Medulla oblongata (tissue), 1 donor: Measurements from ENCODE around the gene SERPINH1.

Experiments
- DNase-seq: peaks from one replicate; pipeline ENCODE4 v3.0.0-alpha.2; 2015; ENCODE audit errors: extremely low spot score

SERPINH1 gene

DNA sequence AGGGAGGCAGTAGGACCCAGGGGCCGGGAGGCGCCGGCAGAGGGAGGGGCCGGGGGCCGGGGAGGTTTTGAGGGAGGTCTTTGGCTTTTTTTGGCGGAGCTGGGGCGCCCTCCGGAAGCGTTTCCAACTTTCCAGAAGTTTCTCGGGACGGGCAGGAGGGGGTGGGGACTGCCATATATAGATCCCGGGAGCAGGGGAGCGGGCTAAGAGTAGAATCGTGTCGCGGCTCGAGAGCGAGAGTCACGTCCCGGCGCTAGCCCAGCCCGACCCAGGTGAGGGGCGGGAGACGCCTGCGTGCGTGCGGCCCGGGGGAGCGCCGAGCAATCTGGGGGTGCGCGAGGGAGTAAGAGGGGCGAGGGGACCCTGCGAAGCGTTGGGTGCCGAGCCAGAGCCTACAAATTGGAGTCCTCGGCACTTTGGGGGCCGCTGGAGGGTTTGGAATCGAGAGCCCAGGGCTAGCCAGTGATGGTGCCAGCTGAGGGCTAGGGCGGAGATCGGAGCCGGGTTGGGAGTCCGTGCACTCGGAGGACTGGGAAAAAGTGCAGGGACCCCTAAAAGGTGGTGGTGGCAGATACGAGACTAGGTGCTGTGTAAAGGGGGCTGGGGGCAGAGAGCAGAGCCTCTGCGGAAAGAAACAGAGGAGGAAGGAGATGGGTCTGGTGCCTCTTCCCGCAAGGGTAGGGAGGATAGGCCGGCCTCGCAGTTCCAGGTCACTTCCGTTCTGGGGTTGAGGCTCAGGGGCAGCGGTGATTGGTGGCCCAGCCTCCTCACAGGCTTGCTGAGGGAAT lies at the start of gene SERPINH1:
SERPINH1 (plus strand) TSS at position 206 of the 788 bp plus-strand sequence. CDS start 4,097 bp downstream, outside the sequence.
- DNase-seq = peak; percentile 88

DNA sequence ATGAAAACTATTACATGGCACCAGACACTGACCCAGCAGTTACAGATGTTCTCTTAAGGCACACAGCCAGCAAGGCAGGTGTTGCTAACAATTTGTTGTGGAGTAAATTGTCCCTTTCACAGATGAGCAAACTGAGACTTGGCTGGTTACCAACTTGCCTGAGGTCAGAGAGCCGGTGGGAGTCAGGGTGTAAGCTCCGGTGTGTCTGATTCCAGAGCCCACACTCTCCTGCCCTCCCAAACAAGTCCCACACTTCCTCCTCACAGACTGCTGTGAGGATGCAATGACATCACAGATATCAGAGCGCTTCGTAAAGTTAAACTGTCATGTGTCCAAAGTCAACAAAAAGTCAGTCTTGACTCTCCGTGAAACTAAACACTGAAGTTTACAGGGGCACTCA lies 48.8 kb upstream of the SERPINH1 start:
- DNase-seq = no peak

DNA sequence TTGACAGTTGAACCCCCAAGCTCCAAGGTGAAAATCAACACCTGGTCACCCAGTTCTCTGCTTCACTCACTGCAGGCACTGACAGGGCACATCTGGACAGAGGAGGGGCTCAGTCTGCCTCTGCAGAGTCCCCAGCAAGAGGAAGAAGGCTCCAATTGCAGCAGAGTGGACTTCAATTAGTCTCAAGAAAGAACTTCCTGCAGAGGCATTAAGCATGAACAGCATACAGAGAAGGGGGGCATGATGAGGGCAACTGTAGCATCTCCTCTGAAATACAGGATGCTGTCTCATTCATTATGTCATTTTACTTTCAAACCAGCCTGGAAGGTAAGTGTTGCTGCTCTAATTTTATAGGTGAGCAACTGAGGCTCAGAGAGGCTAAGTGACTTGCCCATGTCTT lies 47.5 kb upstream of the SERPINH1 start:
- DNase-seq = no peak

DNA sequence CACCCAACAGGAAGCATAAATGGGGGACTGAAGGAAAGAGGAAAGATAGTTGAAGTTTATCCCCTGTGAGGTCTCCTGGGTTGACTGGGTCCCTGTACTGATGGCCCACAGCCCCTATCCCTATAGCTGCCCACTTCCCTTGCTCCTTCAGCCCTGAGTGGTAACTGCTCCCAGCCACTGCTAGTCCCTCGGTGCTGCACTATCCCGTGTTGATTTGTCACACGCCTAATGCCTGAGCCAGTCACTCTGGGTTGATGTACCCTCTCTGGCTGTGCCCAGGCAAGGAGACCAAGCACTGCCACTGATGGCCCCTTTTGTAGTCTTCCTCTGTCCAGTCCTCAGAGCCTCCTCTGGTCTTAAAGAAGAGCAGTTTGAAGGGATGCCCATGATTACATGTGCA lies 45.9 kb upstream of the SERPINH1 start:
- DNase-seq = no peak

DNA sequence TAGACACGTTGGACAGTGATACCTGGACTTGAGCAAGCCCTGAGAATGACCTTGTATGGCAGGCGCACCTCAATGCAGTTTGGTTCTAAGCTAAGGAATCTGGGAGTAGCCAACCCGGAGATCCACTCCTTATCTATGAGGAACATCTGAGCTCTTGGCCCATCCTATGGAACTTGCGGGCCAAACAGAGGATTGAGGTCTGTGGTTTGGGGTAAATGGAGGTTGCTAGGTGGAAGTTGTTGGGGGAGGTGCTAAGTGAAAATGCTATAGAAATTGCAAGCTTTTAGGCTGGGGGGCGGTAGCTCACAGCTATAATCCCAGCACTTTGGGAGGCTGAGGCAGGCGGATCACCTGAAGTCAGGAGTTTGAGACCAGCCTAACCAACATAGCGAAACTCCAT lies 45.2 kb upstream of the SERPINH1 start:
- DNase-seq = no peak

DNA sequence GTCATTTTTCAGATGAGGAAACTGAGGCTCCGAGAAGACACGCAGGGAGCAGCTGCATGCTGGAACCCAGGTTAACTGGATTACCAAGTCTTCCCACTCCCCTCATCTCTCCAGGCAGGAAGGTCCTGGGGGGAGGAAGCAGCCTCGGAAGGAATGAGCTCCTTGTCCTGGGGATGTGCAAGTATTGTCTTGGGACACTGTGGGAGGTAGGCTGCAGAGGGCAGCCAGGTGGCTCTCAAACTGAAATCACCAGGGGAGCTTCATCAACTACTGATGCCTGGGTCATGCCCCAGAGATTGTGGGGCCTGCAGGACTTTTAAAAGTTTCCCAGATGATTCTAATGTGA lies 43.9 kb upstream of the SERPINH1 start:
- no peak for DNase-seq

DNA sequence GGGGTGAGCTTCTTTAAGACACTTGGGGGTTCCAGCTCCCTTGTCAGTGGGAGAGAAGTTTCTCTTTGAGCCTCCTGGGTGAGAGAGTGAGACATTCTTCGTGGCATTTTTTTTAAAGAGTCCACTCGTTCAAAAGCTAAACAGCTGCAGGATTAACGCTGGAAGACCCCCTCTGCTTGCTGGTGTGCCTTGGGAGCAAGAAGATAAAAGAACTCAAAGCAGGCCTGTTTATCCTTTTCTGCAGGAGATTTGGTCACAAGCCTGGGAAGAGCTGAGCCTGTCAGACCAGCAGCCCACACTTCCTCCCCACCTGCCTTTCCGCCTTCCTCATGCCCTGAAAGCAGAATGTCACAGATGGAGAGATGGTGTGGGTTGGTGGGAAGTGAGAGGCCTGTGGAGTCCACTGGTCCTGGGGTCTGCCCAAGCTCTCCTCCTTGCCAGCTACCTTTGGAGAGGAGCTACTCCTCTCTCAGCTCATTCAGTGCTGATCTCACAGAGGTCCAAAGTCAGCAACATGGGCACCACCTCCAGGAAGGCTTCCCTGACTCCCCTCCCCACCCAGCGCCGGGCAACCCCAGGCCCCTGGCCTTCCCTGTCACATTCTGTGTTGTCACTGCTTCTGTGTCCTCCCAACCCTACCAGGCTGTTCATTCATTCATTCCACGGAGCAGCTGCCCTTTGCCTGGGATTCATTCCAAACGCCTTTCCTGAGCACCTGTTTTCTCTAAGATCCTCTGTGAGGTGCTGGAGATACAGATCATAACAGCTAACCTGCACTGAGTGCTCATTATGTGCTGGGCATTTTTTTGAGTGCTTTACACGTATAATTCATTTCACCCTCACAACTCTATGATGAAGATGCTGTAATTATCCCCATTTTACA lies 43.0 kb upstream of the SERPINH1 start:
- no peak for DNase-seq

DNA sequence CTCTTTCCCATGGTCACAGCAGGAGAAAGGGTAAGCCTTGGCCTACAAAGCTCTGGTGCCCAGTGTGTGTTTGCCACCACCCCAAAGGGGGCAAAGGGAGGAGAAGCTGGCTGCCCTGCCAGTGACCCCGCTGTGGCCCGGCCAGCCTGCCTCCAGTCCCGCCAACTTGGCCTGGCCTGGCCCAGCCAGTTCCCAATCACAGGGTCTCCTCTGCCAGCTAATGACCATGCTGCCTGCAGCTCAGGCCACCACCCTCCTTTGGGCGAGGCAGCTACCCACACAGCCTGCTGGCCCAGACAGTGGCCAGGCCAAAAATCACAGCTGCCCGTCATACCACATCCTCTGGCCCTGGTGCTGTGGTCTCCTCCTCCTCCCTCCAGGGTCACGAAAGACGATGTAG lies 41.4 kb upstream of the SERPINH1 start:
- DNase-seq = peak; percentile 33

DNA sequence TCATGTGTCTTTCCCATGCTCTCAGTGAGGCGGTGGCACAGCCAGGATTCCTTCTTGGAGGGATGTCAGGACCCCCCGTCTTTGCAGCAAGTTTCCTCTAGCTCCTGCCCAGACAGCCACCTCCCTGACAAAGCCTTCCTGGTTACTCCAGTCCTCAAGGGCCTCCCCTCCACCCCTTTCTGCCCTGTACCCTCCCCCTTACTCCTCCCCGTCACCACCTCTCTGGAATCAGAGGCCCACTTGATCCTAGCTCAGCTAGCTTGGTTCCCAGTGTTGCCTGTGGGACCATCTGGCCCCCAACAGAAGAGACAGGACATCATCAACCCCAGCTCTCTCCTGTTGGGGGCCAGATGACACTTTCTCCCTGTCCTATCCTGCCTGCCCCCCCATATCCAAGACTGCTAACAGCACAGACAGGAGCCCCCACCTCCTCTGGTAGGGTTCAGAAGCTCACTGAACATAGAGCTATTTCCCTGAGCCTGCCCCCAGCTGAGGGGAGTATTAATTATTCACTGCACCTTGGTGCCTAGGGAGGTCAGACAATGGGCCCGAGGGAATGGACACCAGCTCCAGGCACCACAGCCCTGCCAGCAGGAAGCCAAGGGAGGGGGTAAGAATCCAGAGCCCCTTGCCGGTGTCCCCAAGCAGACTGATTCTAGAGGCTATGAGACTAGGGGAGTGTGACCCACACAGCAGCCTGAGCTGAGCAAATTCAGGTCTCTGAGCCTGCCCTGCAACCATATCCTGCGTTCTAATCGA lies 39.6 kb upstream of the SERPINH1 start:
- DNase-seq = no peak

DNA sequence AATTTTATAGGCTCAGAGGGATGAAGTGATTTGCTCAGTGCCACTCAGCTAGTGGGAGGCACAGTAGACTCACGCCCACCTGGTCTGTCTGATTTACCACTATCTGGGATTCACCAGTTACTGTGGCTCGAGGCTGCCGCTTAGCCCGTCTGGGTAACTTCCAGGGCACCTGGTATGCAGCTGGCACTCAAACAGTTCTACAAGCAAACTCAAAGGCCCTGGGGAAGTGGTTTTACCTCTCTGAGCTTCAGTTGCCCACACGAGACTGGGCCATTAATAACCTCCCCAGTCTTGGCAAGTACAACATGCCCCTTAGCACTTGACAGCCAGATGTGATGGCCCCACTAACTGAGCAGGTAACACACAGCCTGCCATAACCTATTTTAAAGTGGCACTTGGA lies 38.9 kb upstream of the SERPINH1 start:
- DNase-seq = no peak

DNA sequence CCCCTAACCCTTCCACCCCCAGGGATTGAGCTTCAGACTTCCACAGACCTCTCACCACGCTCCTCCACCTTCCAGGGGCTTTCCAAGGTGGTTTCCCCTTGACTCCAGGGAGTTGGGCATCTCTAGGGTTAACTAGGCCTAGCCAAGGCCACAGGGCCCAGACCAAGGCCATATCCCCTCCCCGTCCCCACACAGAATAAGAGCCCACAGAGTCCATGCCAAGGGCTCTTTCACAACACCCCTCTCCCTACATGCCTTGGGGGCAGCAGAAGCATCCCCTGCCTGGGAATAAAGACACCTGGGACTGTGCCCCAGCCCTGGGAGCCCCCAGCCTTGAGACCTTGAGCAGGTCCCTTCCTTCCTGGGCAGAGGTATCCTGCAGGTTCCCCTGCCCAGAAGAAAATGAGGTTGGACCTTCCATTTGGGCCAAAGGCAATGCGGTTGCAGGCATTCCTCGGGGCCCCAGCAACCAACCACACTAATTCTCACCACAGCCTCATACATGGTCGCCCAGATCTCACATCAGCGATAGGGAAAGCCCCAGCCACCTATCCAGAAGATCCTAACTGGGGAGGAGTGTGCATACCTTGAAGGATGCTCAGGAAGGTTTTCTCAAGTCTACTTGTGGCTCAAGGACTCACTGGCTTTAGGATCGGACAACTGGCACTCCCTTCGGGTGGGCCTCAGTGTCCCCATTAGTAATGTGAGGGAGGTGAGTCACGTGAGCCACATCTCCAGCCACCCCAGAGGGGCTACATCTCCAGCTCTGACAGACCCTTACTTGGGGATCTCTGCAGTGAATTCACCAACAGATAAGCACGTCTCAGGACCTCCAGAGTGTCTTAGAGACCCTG lies 38.0 kb upstream of the SERPINH1 start:
- DNase-seq = no peak

DNA sequence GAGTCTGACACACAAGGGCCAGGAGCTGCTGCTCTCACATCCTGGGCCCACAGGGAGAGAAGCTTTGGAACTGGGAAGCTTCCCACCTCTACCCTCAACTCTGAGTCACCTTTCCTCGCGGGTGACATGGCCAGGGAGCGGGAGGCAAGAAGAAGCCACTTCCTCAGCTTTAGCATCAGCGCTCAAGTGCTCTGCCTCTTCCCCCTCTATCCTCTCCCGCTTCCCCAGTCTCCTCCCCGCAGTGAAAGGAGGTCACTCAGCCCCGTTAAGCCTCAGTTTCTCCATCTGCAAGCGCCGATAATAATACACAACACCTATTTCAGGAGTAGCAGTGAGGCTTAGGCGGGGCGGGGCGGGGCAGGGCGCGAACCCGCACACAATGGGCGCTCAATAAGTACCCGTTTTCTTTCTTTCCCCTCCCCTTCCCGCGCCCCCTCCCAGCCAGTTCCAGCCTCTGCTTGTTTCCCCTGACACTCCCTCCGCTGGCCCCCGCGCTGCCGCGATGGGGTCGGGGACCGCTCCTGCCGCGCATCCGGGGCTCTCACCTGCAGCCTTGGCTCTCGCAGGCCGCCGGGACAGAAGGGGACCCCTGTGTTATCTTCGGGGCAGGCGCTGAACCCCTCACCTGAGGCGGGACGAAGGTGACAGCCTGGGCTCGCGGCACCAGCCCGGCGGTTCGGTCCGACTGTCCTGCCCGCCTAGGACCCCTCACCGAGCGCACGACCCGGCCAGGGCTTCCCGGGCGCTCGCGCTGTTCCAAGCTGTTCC lies 37.2 kb upstream of the SERPINH1 start:
- DNase-seq = no peak

DNA sequence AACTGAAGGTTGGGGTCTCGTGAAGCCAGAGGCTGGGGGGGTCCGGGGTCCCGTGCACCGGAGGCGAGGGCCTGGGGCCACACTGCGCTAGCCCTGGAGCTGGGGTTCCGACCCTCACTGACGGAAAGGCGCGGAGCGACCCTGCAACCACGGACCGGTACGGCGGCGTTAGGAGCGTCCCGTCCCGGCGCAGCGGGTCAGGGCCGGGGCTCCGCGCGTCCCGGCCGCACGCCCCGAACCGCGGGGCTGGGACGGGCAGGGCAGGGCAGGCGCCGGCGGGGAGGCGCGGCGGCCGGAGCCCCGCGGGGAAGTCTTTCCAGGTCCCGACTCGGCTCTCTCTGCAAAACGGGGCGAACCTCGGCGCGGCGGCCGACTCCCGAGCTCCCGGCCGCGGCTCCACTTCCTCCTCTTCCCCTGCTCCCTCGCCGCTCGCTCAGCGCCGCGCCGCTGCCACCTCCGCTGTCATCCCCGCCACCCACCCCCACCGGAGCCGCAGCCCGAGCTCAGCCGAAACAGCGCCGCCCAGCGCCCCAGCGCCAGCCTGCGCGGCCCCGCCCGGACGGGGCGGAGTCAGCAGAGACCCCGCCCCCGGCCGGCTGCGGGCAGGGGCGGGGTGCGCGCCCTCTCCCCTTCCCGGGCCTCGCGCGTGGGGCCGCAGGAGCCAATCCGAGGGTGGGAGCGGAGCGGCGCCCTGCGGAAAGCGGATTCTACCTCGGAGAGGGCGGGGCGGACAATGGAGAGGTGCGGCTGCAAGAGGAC lies 36.4 kb upstream of the SERPINH1 start, which contains the start of gene GDPD5:
GDPD5 (minus strand) TSS at position 509 of the 759 bp plus-strand sequence. CDS start 48,206 bp downstream, outside the sequence.
- peak; percentile 86 for DNase-seq

DNA sequence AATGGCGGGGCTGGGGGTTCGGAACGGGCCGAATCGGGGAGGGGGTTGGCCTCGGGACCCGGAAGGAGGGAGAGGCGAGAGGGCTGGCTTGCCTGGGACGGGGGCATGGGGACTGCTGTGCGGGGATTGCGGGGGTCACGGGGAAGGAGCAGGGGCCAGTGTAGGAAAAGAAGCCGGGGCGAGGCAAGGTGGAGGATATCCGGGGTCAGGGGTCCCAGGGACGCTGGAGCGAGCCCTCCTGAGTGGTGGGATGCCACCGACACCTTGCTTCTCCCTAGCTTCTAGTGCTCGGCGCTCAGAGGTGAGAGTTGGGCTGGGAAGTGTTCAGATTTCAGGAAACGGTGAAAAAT lies 35.9 kb upstream of the SERPINH1 start:
- DNase-seq = no peak

DNA sequence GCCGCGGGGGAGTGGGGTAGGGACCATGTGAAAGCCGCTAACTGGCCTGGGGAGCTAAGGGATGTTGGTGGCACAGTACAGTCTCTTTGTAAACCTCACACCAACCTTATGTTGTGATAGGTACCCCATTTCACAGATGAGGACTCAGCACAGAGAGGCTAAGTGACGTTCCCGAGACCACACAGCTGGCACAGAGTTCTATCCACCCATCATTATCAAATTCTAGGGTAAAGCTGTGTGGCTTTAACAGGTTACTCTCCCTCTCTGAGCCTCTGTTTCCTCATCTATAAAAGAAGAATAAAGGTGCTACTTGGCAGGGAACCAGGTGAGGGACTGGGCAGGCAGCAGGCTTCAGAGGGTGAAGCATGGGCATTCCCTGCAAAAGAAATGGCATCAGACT lies 34.9 kb upstream of the SERPINH1 start:
- no peak for DNase-seq

DNA sequence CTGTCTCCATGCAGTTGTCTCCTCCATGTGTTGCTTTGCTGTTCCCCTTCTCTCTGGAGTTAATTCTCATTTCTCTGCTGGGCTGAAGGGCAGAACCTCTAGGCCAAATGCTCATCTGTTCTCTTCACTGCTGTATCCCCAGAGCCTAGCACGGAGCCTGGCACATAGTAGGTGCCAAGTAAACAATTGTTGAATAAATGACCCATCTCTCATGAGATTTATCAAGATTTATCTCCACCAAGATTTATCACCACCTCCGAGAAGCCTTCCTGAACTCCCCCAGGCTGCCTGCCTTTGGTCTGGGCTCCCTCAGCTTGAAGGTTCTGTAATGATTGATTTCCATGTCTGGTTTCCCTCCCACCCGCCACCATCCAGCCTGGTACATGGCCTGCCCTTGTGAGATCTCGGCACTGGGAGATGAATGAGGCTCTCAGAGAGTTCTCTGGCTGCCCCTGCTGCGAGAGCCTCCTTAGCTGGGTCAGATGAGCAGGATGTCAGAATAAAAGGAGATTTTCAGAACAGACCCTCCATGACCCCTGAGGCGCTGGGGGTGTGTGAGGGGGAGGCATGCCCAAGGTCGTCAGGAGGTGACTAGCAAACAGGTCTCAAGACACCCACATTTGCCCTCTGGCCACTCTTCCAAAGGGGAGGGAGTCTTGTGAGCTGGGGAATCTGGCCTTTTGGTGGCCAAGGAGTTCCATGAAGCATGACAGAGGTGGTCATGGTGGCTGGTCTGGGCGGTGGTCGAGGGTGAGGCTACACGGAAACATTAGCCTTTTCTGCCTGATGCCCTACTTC lies 33.9 kb upstream of the SERPINH1 start:
- DNase-seq = no peak

DNA sequence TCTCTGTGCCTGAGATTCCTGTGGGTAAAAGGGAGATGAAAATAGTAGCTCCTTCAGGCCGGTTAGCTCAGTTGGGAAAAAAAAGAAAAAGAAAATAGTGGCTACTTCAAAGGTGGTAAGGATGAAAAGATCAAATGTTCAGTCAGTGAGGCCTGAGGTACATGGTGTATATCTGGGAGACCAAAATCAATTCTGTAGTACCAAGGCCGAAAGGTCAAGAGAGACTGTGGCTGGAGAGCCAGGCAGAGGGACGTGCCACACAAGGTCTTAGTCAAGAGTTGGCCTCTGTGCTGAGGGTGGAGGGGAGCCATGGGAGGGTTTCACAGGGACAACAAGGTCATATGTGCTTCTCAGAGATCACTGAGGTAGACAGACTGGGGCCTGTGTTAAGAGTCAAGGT lies 31.5 kb upstream of the SERPINH1 start:
- no peak for DNase-seq

DNA sequence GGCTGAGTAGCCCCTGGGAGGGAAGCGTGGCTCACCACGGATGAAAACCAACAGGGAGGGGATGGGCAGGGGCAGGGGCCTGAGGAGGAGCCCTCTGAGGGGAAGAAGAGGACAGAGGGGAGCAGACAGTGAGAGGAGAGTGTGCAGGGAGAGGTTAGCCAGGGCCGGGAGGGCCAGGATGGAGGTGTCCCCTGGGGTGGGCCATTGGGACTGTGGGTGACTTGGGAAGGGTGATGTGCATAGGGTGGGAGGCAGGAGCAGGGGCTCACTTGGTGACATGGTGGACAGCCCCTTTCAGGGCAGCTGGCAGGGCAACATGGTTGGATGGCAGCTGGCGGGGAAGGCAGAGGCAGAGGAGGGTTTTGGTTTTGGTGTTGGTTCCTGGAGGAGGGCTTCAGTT lies 30.7 kb upstream of the SERPINH1 start:
- DNase-seq = no peak
